Astrocyte of the cerebellum (primary cell): Measurements from ENCODE around the gene ITGAE.

Experiments
- DNase-seq: peaks from one replicate; pipeline ENCODE4 v3.0.0-alpha.2; 2011; ENCODE audit warnings: low read depth
- H3K4me3 ChIP-seq: 2 replicates; pipeline ENCODE4 v1.5.1; 2011; ENCODE audit warnings: mild to moderate bottlenecking, low read depth, low read length, moderate library complexity
- CTCF ChIP-seq: IDR thresholded peaks from 2 replicates; pipeline ENCODE4 v1.5.1; 2012; ENCODE audit warnings: low read length, low read depth, moderate library complexity, mild to moderate bottlenecking; ENCODE audit errors: missing control alignments
- in situ Hi-C: cut with HindIII; loops from 2 replicates; pipeline ENCODE4 v1.10.0; 2017; ENCODE audit warnings: low sequenced_read_pairs

ITGAE gene

GRCh38 chr17:3679531-3680126 lies 121.4 kb downstream of the ITGAE start:
- no peak overlapping the region for H3K4me3 ChIP-seq
- DNase-seq, result no peak
- in situ Hi-C loops, result no loop called here
- TF ChIP-seq CTCF, result no peak

- no peak for DNase-seq
- TF ChIP-seq CTCF, result no peak
- in situ Hi-C loops, result no loop called here
- H3K4me3 ChIP-seq, result no peak overlapping the region
Observed at GRCh38 chr17:3678821-3679530, 122.0 kb downstream of the ITGAE start.

GRCh38 chr17:3678095-3678820 lies 122.7 kb downstream of the ITGAE start:
- in situ Hi-C loops, result no loop called here
- H3K4me3 ChIP-seq, result no peak overlapping the region
- TF ChIP-seq CTCF, result no peak
- DNase-seq, result no peak

GRCh38 chr17:3675886-3676285 lies 125.1 kb downstream of the ITGAE start:
- H3K4me3 ChIP-seq, result no peak overlapping the region
- no peak for TF ChIP-seq CTCF
- no peak for DNase-seq
- in situ Hi-C loops, result no loop called here

- in situ Hi-C loops, result no loop called here
- no peak for DNase-seq
- no peak for TF ChIP-seq CTCF
- H3K4me3 ChIP-seq, result no peak overlapping the region
Observed at GRCh38 chr17:3672571-3672970, 128.4 kb downstream of the ITGAE start.

GRCh38 chr17:3669548-3669947 lies 131.4 kb downstream of the ITGAE start:
- TF ChIP-seq CTCF, result no peak
- DNase-seq, result no peak

More at GRCh38 chr17:3669548-3669947, 131.4 kb downstream of the ITGAE start:
- in situ Hi-C loops, result no loop called here
- H3K4me3 ChIP-seq, result peak overlapping the region; percentile 99
